ENCODE measurements around the gene ATP6AP1. TPM values are rescaled to one million over a fixed set of nuclear protein-coding genes. Genes with fewer than 3 reads are reported as not detected.

The ATP6AP1 gene
- total and polyA plus RNA-seq, 9 of the 15 experiments (the other 6 are each of a cell fraction or from before 2014, with no cell fraction given), result 8.3 to 90.5 (median 52.9) TPM

- peaks cover 13 to 50% of the 10 kb centered on the region in 2 experiments; a peak in 4 of 5 replicates for H3K4me1 ChIP-seq (replicated peaks in 1 of 2; ENCODE audit: control insufficient read depth in 2 of 2, insufficient read depth in 2 of 2, low read length in 2 of 2)
- intact Hi-C loops (cut with micrococcal nuclease) (no loop called here), in situ Hi-C loops (cut with MboI) (loop anchor here (10.0 kb wide), 1 partner anchor 126 kb away; no protein-coding TSS in a partner anchor)
- H3K9me1 ChIP-seq (ENCODE audit: control insufficient read depth, insufficient read depth, low read length), result no peaks in the 10 kb centered on the region
- peaks cover 5% of the 10 kb centered on the region; the same call in 1 of the 3 replicates for H3K36me3 ChIP-seq (ENCODE audit: control insufficient read depth, insufficient read depth, low read length)
- WGBS (ENCODE audit: insufficient coverage, low coverage, missing lambda C conversion rate), result 6% methylated on average over 4 of the region's 10 CpGs
- peak overlapping the region; percentile 40 for H3K4me3 ChIP-seq
- H3K79me2 ChIP-seq (ENCODE audit: control insufficient read depth, insufficient read depth, low read length), result peaks cover 25% of the 10 kb centered on the region
- no peaks in the 10 kb centered on the region for H3K27me3 ChIP-seq (ENCODE audit: control insufficient read depth in 2 of 2, insufficient read depth in 2 of 2, low read length in 2 of 2)
- POLR2A ChIA-PET, result interaction anchor here (0.6 to 5.0 kb wide), 6 partner anchors 8 to 118 kb away, joined by 3 to 85 read pairs (median 4); partner anchors contain the start of genes LAGE3 and RPL10
- ATAC-seq, result peak; percentile 32; the same call in 2 of the 3 replicates
- peak overlapping the region; percentile 77 for H3K27ac ChIP-seq (ENCODE audit: extremely low read depth, low read depth, low read length)
- no peak for DNase-seq (ENCODE audit: extremely low read depth in 1 of 4, low spot score in 3 of 4)
- H3K9ac ChIP-seq (ENCODE audit: insufficient read depth in 1 of 2, low read depth in 2 of 2, low read length in 2 of 2), result peak overlapping the region; percentile 61 to 90
- no peaks in the 10 kb centered on the region for H3K9me3 ChIP-seq (replicated peaks; ENCODE audit: control insufficient read depth, insufficient read depth, low read depth, low read length)
- H3K4me2 ChIP-seq (ENCODE audit: insufficient read depth, low read length), result peak overlapping the region; percentile 91
- H2AFZ ChIP-seq (ENCODE audit: low read depth, low read length), result peak overlapping the region; percentile 75
- BruUV-seq (replicated peaks), result TSS peak; percentile 32
- H4K20me1 ChIP-seq (replicated peaks; ENCODE audit: control insufficient read depth, insufficient read depth, low read length), result no peaks in the 10 kb centered on the region
- CTCF ChIA-PET (ENCODE audit: low intra/inter-chr PET ratio), result interaction anchor here (0.7 kb wide), 1 partner anchor 126 kb away, joined by 4 read pairs; no protein-coding TSS in a partner anchor
- FAIRE-seq, result no peak
- TF ChIP-seq NCOA4 (IDR thresholded peaks at IDR 0.05; ENCODE audit: partially characterized antibody), result no peak
- peak; percentile 39; the same call in 1 of the 2 replicates for TF ChIP-seq PHF8 (IDR thresholded peaks at IDR 0.05; ENCODE audit: borderline replicate concordance, low read length)
- TF ChIP-seq, protein P1, sequence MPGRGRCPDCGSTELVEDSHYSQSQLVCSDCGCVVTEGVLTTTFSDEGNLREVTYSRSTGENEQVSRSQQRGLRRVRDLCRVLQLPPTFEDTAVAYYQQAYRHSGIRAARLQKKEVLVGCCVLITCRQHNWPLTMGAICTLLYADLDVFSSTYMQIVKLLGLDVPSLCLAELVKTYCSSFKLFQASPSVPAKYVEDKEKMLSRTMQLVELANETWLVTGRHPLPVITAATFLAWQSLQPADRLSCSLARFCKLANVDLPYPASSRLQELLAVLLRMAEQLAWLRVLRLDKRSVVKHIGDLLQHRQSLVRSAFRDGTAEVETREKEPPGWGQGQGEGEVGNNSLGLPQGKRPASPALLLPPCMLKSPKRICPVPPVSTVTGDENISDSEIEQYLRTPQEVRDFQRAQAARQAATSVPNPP (IDR thresholded peaks at IDR 0.05; ENCODE audit: borderline replicate concordance, insufficient read depth, insufficient read length), result no peak
- no peak for TF ChIP-seq YBX1 (IDR thresholded peaks at IDR 0.05)
- TF ChIP-seq ZNF146 (CRISPR knock-in tag; IDR thresholded peaks at IDR 0.05; ENCODE audit: unreplicated experiment), result no peak
- TF ChIP-seq, protein P2, sequence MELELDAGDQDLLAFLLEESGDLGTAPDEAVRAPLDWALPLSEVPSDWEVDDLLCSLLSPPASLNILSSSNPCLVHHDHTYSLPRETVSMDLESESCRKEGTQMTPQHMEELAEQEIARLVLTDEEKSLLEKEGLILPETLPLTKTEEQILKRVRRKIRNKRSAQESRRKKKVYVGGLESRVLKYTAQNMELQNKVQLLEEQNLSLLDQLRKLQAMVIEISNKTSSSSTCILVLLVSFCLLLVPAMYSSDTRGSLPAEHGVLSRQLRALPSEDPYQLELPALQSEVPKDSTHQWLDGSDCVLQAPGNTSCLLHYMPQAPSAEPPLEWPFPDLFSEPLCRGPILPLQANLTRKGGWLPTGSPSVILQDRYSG (tag; conservative IDR thresholded peaks at IDR 0.05; ENCODE audit: low read depth), result no peak
- TF ChIP-seq GATA2 (CRISPR knock-in tag; IDR thresholded peaks at IDR 0.05), result no peak
- peak; percentile 57; the same call in 1 of the 2 replicates for TF ChIP-seq LCOR (CRISPR knock-in tag; IDR thresholded peaks at IDR 0.05)
- no peak for TF ChIP-seq SP2 (IDR thresholded peaks at IDR 0.05; ENCODE audit: extremely low read depth, low read depth, low read length, poor library complexity, severe bottlenecking)
- TF ChIP-seq, protein P3, sequence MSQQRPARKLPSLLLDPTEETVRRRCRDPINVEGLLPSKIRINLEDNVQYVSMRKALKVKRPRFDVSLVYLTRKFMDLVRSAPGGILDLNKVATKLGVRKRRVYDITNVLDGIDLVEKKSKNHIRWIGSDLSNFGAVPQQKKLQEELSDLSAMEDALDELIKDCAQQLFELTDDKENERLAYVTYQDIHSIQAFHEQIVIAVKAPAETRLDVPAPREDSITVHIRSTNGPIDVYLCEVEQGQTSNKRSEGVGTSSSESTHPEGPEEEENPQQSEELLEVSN (IDR thresholded peaks at IDR 0.05; ENCODE audit: borderline replicate concordance in 1 of 2, extremely low read depth in 1 of 2, insufficient read depth in 1 of 2, insufficient read length in 1 of 2, low read depth in 1 of 2, low read length in 1 of 2, poor library complexity in 1 of 2, severe bottlenecking in 1 of 2), result peak in 1 of 2 experiments; percentile 1
- no peak for TF ChIP-seq ZNF707 (CRISPR knock-in tag; conservative IDR thresholded peaks at IDR 0.05)
- 0 out of 2 replicates have a peak, but pooled peaks have one; percentile 53 for TF ChIP-seq KAT7 (CRISPR knock-in tag; IDR thresholded peaks at IDR 0.05; ENCODE audit: borderline replicate concordance)
- no peak for TF ChIP-seq RBFOX2 (IDR thresholded peaks at IDR 0.05; ENCODE audit: low read depth, low read length)
- no peak for TF ChIP-seq LEF1 (IDR thresholded peaks at IDR 0.05)
- TF ChIP-seq, protein P4, sequence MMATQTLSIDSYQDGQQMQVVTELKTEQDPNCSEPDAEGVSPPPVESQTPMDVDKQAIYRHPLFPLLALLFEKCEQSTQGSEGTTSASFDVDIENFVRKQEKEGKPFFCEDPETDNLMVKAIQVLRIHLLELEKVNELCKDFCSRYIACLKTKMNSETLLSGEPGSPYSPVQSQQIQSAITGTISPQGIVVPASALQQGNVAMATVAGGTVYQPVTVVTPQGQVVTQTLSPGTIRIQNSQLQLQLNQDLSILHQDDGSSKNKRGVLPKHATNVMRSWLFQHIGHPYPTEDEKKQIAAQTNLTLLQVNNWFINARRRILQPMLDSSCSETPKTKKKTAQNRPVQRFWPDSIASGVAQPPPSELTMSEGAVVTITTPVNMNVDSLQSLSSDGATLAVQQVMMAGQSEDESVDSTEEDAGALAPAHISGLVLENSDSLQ (IDR thresholded peaks at IDR 0.05), result peak; percentile 32; the same call in 1 of the 2 replicates
- TF ChIP-seq SPI1 (IDR thresholded peaks at IDR 0.05; ENCODE audit: borderline replicate concordance, low read depth, low read length), result peak; percentile 96
- no peak for TF ChIP-seq KAT2B (IDR thresholded peaks at IDR 0.05; ENCODE audit: low read depth, low read length)
Measured at GRCh38 chrX:154408659-154409221, 19.7 kb upstream of the ATP6AP1 start.

Data from K562 (cell line).